ENCODE data around the gene KLHL29.

KLHL29 gene

GRCh38 chr2:23513245-23513871 lies 128.4 kb downstream of the KLHL29 start:
- DNase-seq (ENCODE audit: low spot score): no peak

GRCh38 chr2:23513872-23514793 lies 129.2 kb downstream of the KLHL29 start:
- DNase-seq (ENCODE audit: low spot score): no peak

GRCh38 chr2:23516520-23517256 lies 131.7 kb downstream of the KLHL29 start:
- no peak for DNase-seq (ENCODE audit: low spot score)

- no peak for DNase-seq (ENCODE audit: low spot score)
Observed at GRCh38 chr2:23518481-23519333, 133.7 kb downstream of the KLHL29 start.

- DNase-seq (ENCODE audit: low spot score): no peak
Observed at GRCh38 chr2:23519334-23519651, 134.3 kb downstream of the KLHL29 start.

GRCh38 chr2:23520256-23520655 lies 135.3 kb downstream of the KLHL29 start:
- DNase-seq (ENCODE audit: low spot score): no peak

- no peak for DNase-seq (ENCODE audit: low spot score)
Observed at GRCh38 chr2:23521060-23521459, 136.1 kb downstream of the KLHL29 start.

GRCh38 chr2:23522726-23523372 lies 137.9 kb downstream of the KLHL29 start:
- DNase-seq (ENCODE audit: low spot score): no peak

GRCh38 chr2:23523373-23524260 lies 138.6 kb downstream of the KLHL29 start:
- DNase-seq (ENCODE audit: low spot score): no peak

- DNase-seq (ENCODE audit: low spot score): no peak
Observed at GRCh38 chr2:23524261-23524706, 139.3 kb downstream of the KLHL29 start.

- no peak for DNase-seq (ENCODE audit: low spot score)
Observed at GRCh38 chr2:23525137-23525765, 140.3 kb downstream of the KLHL29 start.

GRCh38 chr2:23526114-23526513 lies 141.1 kb downstream of the KLHL29 start:
- no peak for DNase-seq (ENCODE audit: low spot score)

- DNase-seq (ENCODE audit: low spot score): no peak
Observed at GRCh38 chr2:23526835-23527790, 142.1 kb downstream of the KLHL29 start.

- no peak for DNase-seq (ENCODE audit: low spot score)
Observed at GRCh38 chr2:23528171-23528570, 143.2 kb downstream of the KLHL29 start.

- no peak for DNase-seq (ENCODE audit: low spot score)
Observed at GRCh38 chr2:23528690-23529089, 143.7 kb downstream of the KLHL29 start.

- DNase-seq (ENCODE audit: low spot score): no peak
Observed at GRCh38 chr2:23529659-23530058, 144.7 kb downstream of the KLHL29 start.

GRCh38 chr2:23530206-23530908 lies 145.4 kb downstream of the KLHL29 start:
- no peak for DNase-seq (ENCODE audit: low spot score)

GRCh38 chr2:23530909-23531276 lies 145.9 kb downstream of the KLHL29 start:
- DNase-seq (ENCODE audit: low spot score): no peak

Measured in CD4-positive, alpha-beta T cell treated with Interleukin-2 at 100 ng/mL for 4 hours (primary cell).